Kidney (tissue), 14 donors: Measurements from ENCODE around the gene GDI2. TPM values are rescaled to one million over a fixed set of nuclear protein-coding genes. Genes with fewer than 3 reads are reported as not detected.
A peak's percentile ranks its signal among the peaks of the same experiment; 100 is the strongest.

Experiments
- DNase-seq, 5 donors: peaks; one replicate each; pipeline ENCODE4 v3.0.0-alpha.2; 2013 to 2020
- FAIRE-seq: peaks from 2 replicates; lab custom pipeline; 2012; peaks lifted over from hg19 to GRCh38; lab: Jason Lieb, UNC
- H3K27ac ChIP-seq, 2 donors: one replicate each; pipeline ENCODE4 v1.7.0; 2013; ENCODE audit warnings: low read depth in 2 of 2, low read length in 2 of 2, inconsistent platforms in 1 of 2
- H3K27me3 ChIP-seq: one replicate; pipeline ENCODE4 v1.7.1; 2013; ENCODE audit warnings: low read length, inconsistent platforms; ENCODE audit not compliant: control insufficient read depth, insufficient read depth
- H3K36me3 ChIP-seq, 3 donors: one replicate each; pipeline versions ENCODE4 v1.7.0 to v1.7.1; 2013; ENCODE audit warnings: low read length in 3 of 3, control low read depth in 1 of 3, inconsistent platforms in 1 of 3; ENCODE audit not compliant: insufficient read depth in 3 of 3, control insufficient read depth in 2 of 3
- H3K4me1 ChIP-seq, 3 donors: one replicate each; pipeline versions ENCODE4 v1.7.0 to v1.7.1; 2013; ENCODE audit warnings: low read length in 3 of 3, inconsistent platforms in 1 of 3, low read depth in 1 of 3; ENCODE audit not compliant: control insufficient read depth in 2 of 3, insufficient read depth in 2 of 3
- H3K4me3 ChIP-seq, 3 donors: one replicate each; pipeline versions ENCODE4 v1.7.0 to v1.8.1; 2013; ENCODE audit warnings: low read length in 3 of 3, control low read depth in 1 of 3, inconsistent platforms in 1 of 3
- H3K9ac ChIP-seq, 3 donors: one replicate each; pipeline versions ENCODE4 v1.7.0 to v1.7.1; 2013; ENCODE audit warnings: low read length in 3 of 3, control low read depth in 1 of 3, inconsistent platforms in 1 of 3
- H3K9me3 ChIP-seq, 3 donors: one replicate each; pipeline versions ENCODE4 v1.7.0 to v1.7.1; 2013; ENCODE audit warnings: low read length in 3 of 3, control low read depth in 1 of 3, inconsistent platforms in 1 of 3; ENCODE audit not compliant: control insufficient read depth in 2 of 3, insufficient read depth in 1 of 3
- intact Hi-C: fragments of 100-400 bp; cut with DNase I; formaldehyde crosslinking; loops from one replicate; pipeline ENCODE4 v1.11.1; 2022
- polyA plus RNA-seq: library from polyadenylated mRNA; stranded (reverse); fragments of 350-450 nt; fragmentation: Illumina TruSeq; extraction: RNeasy Lipid Tissue Mini Kit (QIAGEN cat#74804); gene quantifications from one replicate; pipeline ENCODE4 v1.2.3, GENCODE V29; 2014; ENCODE audit warnings: low read depth, low replicate concordance; ENCODE audit not compliant: insufficient read depth
- total RNA-seq: library from RNA; stranded (reverse); fragmentation: NEBNext Ultra II Directional; extraction: Animal tissue kit (Norgen Biotek cat#: 25700); gene quantifications from one replicate; pipeline ENCODE4 v1.2.1, GENCODE V29; 2021
- TF ChIP-seq, protein P1 (sequence below): IDR thresholded peaks from 3 replicates; pipeline ENCODE4 v1.5.1; 2012; ENCODE audit warnings: mild to moderate bottlenecking, moderate library complexity, borderline replicate concordance; ENCODE audit not compliant: insufficient read depth; ENCODE audit errors: extremely low read depth
- donor health status: control.
- donor health status: control.
- donor health status: control.
- donor health status: control.
- donor health status: control.
- donor health status: DM: yes; HTN: yes; CAD: no.
- donor health status: Normal renal cell carcinoma (clear cell type).

Gene GDI2
- total and polyA plus RNA-seq, 2 donors from 2014 or later, result 143 to 168 TPM

- Histone ChIP-seq H3K36me3 (peaks cover 4 to 25% (median 24%) of the 10 kb centered on the region in 3 donors), H3K27ac (peak overlapping the region in 1 of 2 donors; percentile 25), H3K9me3 (no peaks in the 10 kb centered on the region), H3K9ac (no peak overlapping the region), H3K27me3 (no peaks in the 10 kb centered on the region), H3K4me1 (no peaks in the 10 kb centered on the region), H3K4me3 (no peak overlapping the region)
- TF ChIP-seq, protein P1, sequence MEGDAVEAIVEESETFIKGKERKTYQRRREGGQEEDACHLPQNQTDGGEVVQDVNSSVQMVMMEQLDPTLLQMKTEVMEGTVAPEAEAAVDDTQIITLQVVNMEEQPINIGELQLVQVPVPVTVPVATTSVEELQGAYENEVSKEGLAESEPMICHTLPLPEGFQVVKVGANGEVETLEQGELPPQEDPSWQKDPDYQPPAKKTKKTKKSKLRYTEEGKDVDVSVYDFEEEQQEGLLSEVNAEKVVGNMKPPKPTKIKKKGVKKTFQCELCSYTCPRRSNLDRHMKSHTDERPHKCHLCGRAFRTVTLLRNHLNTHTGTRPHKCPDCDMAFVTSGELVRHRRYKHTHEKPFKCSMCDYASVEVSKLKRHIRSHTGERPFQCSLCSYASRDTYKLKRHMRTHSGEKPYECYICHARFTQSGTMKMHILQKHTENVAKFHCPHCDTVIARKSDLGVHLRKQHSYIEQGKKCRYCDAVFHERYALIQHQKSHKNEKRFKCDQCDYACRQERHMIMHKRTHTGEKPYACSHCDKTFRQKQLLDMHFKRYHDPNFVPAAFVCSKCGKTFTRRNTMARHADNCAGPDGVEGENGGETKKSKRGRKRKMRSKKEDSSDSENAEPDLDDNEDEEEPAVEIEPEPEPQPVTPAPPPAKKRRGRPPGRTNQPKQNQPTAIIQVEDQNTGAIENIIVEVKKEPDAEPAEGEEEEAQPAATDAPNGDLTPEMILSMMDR, result no peak
- FAIRE-seq (no peak), DNase-seq (no peak)
- intact Hi-C loops, result no loop called here
These were observed 60.8 kb downstream of the GDI2 start for GRCh38 chr10:5752301-5752871.

- H3K4me3 ChIP-seq, result no peak overlapping the region
- intact Hi-C loops, result no loop called here
- no peaks in the 10 kb centered on the region for H3K9me3 ChIP-seq
- no peak for DNase-seq
- no peak for FAIRE-seq
- peaks cover 6 to 26% (median 21%) of the 10 kb centered on the region in 3 donors for H3K36me3 ChIP-seq
- H3K27me3 ChIP-seq, result no peaks in the 10 kb centered on the region
- H3K9ac ChIP-seq, result no peak overlapping the region
- H3K4me1 ChIP-seq, result no peaks in the 10 kb centered on the region
- TF ChIP-seq, protein P1, result no peak
- peak overlapping the region in 1 of 2 donors; percentile 25 for H3K27ac ChIP-seq
These were observed 61.5 kb downstream of the GDI2 start for GRCh38 chr10:5751601-5752253.

GRCh38 chr10:5748394-5748803 lies 64.8 kb downstream of the GDI2 start:
- H3K36me3 ChIP-seq, result peaks cover 8 to 30% (median 30%) of the 10 kb centered on the region in 3 donors
- no peaks in the 10 kb centered on the region for H3K9me3 ChIP-seq
- H3K27ac ChIP-seq, result no peak overlapping the region
- no peaks in the 10 kb centered on the region for H3K4me1 ChIP-seq
- no peak overlapping the region for H3K9ac ChIP-seq
- TF ChIP-seq, protein P1, result no peak
- intact Hi-C loops, result no loop called here
- DNase-seq (no peak), FAIRE-seq (no peak)
- no peak overlapping the region for H3K4me3 ChIP-seq
- no peaks in the 10 kb centered on the region for H3K27me3 ChIP-seq
